ENCODE results near the gene SMIM33. TPM values are rescaled to one million over a fixed set of nuclear protein-coding genes. Genes with fewer than 3 reads are reported as not detected.
"Not testable (repeated sequence)": the region's sequence is repeated elsewhere in the genome, so short reads cannot be mapped to it uniquely, and the experiment has no call there.

The SMIM33 gene
- total and polyA plus RNA-seq, 10 of the 15 experiments (the other 5 are each of a cell fraction or from before 2014, with no cell fraction given) = 0.03 to 0.25 (median 0.07) TPM; not detected in 4

DNA sequence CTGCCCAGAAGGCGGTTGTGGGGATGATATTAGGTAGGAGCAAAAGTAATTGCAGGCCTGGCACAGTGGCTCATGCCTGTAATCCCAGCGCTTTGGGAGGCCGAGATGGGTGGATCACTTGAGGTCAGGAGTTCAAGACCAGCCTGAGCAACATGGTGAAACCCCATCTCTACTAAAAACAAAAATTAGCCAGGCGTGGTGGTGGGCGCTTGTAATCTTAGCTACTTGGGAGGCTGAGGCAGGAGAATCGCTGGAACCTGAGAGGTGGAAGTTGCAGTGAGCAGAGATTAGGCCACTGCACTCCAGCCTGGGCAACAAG is 12.0 kb downstream of the SMIM33 start:
- Histone ChIP-seq H2AFZ (ENCODE audit: control insufficient read depth, low read depth, low read length) (peak overlapping the region; percentile 83), H3K27ac (ENCODE audit: control insufficient read depth, insufficient read depth) (peak overlapping the region; percentile 91), H3K9ac (ENCODE audit: control insufficient read depth, insufficient read depth, low read length) (peak overlapping the region; percentile 81), H3K4me3 (peak overlapping the region; percentile 59), H3K4me1 (ENCODE audit: control insufficient read depth, insufficient read depth, low read length) (peaks cover 27% of the 10 kb centered on the region), H3K4me2 (ENCODE audit: control insufficient read depth, insufficient read depth) (peak overlapping the region; percentile 94)
- ChIA-PET RAD21 (ENCODE audit: unreplicated experiment) (interaction anchor here (1.0 to 3.0 kb wide), 12 partner anchors 11 to 232 kb away, joined by 3 to 32 read pairs (median 7); partner anchors contain the start of gene DNAJC18), POLR2A (interaction anchor here (1.1 to 2.0 kb wide), 7 partner anchors 14 to 216 kb away, joined by 3 to 10 read pairs (median 4); partner anchors contain the start of genes DNAJC18 and ECSCR), SMC1A (ENCODE audit: uncharacterized antibody, unreplicated experiment) (interaction anchor here (0.7 to 3.1 kb wide), 17 partner anchors 9 to 215 kb away, joined by 3 to 25 read pairs (median 5); partner anchors contain the start of genes DNAJC18 and SMIM33), CTCF (interaction anchor here (0.8 to 4.5 kb wide), 13 partner anchors 10 to 96 kb away, joined by 3 to 32 read pairs (median 5); partner anchors contain the start of gene DNAJC18)
- TF ChIP-seq MLLT1 (IDR thresholded peaks at IDR 0.05) = 0 out of 2 replicates have a peak, but pooled peaks have one; percentile 4
- in situ Hi-C loops (cut with MboI); BruUV-seq (replicated peaks); H3K79me2 ChIP-seq (ENCODE audit: control insufficient read depth, insufficient read depth, low read length); H4K20me1 ChIP-seq (ENCODE audit: control insufficient read depth, insufficient read depth); H3K9me3 ChIP-seq (replicated peaks; ENCODE audit: control insufficient read depth, insufficient read depth, low read length); H3K27me3 ChIP-seq (replicated peaks in 1 of 2; ENCODE audit: control insufficient read depth in 2 of 2, insufficient read depth in 2 of 2, low read length in 1 of 2); DNase-seq (ENCODE audit: low read depth, low spot score); FAIRE-seq; H3K36me3 ChIP-seq (ENCODE audit: control insufficient read depth in 2 of 2, insufficient read depth in 2 of 2, low read length in 1 of 2); ATAC-seq: not testable (repeated sequence)
- intact Hi-C loops (cut with micrococcal nuclease; ENCODE audit: unreplicated experiment) = loop anchor here (1.0 kb wide), 1 partner anchor 25 kb away; no protein-coding TSS in a partner anchor
- WGBS (ENCODE audit: insufficient coverage, insufficient replicate concordance, low lambda C conversion rate, missing lambda C conversion rate) = 68% methylated on average over 6 of the region's 6 CpGs

DNA sequence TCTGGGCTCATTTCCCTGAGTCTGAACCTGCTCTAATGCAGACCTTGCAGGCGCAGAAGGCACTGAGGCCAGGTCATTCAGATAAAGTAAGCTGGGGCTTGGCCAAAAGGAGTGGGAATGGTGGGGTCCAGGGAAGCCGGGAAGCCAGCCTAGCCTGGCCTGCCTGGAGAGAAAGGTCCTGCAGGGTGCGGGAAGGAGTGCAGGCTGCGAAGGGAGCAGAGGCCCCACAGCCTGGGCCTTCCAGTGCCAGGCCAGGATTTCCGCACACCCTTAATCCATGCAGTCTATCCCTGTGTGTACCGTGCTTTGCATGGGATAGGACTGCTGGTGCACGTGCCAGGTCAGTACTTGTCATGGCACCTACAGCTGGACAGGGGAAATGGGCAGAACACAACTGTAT is 15.4 kb downstream of the SMIM33 start:
- ATAC-seq = no peak
- H3K79me2 ChIP-seq (ENCODE audit: control insufficient read depth, insufficient read depth, low read length) = peaks cover 7% of the 10 kb centered on the region
- no peak for FAIRE-seq
- intact Hi-C loops (cut with micrococcal nuclease; ENCODE audit: unreplicated experiment) (no loop called here), in situ Hi-C loops (cut with MboI) (no loop called here)
- H3K27me3 ChIP-seq (replicated peaks in 1 of 2; ENCODE audit: control insufficient read depth in 2 of 2, insufficient read depth in 2 of 2, low read length in 1 of 2) = no peaks in the 10 kb centered on the region
- no peaks in the 10 kb centered on the region for H3K9me3 ChIP-seq (replicated peaks; ENCODE audit: control insufficient read depth, insufficient read depth, low read length)
- H3K36me3 ChIP-seq (ENCODE audit: control insufficient read depth in 2 of 2, insufficient read depth in 2 of 2, low read length in 1 of 2) = no peaks in the 10 kb centered on the region
- no peak overlapping the region for H3K9ac ChIP-seq (ENCODE audit: control insufficient read depth, insufficient read depth, low read length)
- peaks cover 28% of the 10 kb centered on the region for H3K4me1 ChIP-seq (ENCODE audit: control insufficient read depth, insufficient read depth, low read length)
- no TSS peak for BruUV-seq (replicated peaks)
- ChIA-PET POLR2A (interaction anchor here (0.8 kb wide), 1 partner anchor 79 kb away, joined by 3 read pairs; no protein-coding TSS in a partner anchor), RAD21 (ENCODE audit: unreplicated experiment) (no interaction called here), SMC1A (ENCODE audit: uncharacterized antibody, unreplicated experiment) (interaction anchor here (0.9 to 3.1 kb wide), 3 partner anchors 10 to 61 kb away, joined by 3 to 15 read pairs (median 4); no protein-coding TSS in a partner anchor), CTCF (interaction anchor here (0.6 to 0.8 kb wide), 2 partner anchors 27 to 30 kb away, joined by 3 read pairs; no protein-coding TSS in a partner anchor)
- H2AFZ ChIP-seq (ENCODE audit: control insufficient read depth, low read depth, low read length) = no peak overlapping the region
- no peak for DNase-seq (ENCODE audit: low read depth, low spot score)
- H4K20me1 ChIP-seq (ENCODE audit: control insufficient read depth, insufficient read depth) = no peaks in the 10 kb centered on the region
- no peak overlapping the region for H3K4me3 ChIP-seq
- no peak overlapping the region for H3K4me2 ChIP-seq (ENCODE audit: control insufficient read depth, insufficient read depth)
- no peak overlapping the region for H3K27ac ChIP-seq (ENCODE audit: control insufficient read depth, insufficient read depth)
- WGBS (ENCODE audit: insufficient coverage, insufficient replicate concordance, low lambda C conversion rate, missing lambda C conversion rate) = 70% methylated on average over 7 of the region's 7 CpGs
- TF ChIP-seq RBBP5 (conservative IDR thresholded peaks at IDR 0.05) (no peak), ZNF24 (IDR thresholded peaks at IDR 0.05) (no peak), JUNB (IDR thresholded peaks at IDR 0.05) (no peak), TBL1XR1 (IDR thresholded peaks at IDR 0.05; ENCODE audit: low read depth, low read length) (no peak), BHLHE40 (IDR thresholded peaks at IDR 0.05; ENCODE audit: borderline replicate concordance in 1 of 2, low read depth in 2 of 2, low read length in 1 of 2) (no peak), SPI1 (IDR thresholded peaks at IDR 0.05; ENCODE audit: borderline replicate concordance, insufficient read depth, low read depth, low read length) (no peak), RCOR1 (conservative IDR thresholded peaks at IDR 0.05; ENCODE audit: low read depth, low read length) (no peak), MTA3 (IDR thresholded peaks at IDR 0.05; ENCODE audit: borderline replicate concordance, low read length) (no peak), SRF (IDR thresholded peaks at IDR 0.05; ENCODE audit: low read depth in 2 of 2, low read length in 2 of 2) (no peak), MTA2 (IDR thresholded peaks at IDR 0.05; ENCODE audit: low read depth) (no peak), SMAD5 (IDR thresholded peaks at IDR 0.05; ENCODE audit: low read depth) (no peak), ZSCAN29 (IDR thresholded peaks at IDR 0.05) (no peak), SREBF1 (IDR thresholded peaks at IDR 0.05; ENCODE audit: low read length) (no peak), FOS (IDR thresholded peaks at IDR 0.05; ENCODE audit: borderline replicate concordance, extremely low read depth, insufficient read length) (no peak)
- TF ChIP-seq, protein P1, sequence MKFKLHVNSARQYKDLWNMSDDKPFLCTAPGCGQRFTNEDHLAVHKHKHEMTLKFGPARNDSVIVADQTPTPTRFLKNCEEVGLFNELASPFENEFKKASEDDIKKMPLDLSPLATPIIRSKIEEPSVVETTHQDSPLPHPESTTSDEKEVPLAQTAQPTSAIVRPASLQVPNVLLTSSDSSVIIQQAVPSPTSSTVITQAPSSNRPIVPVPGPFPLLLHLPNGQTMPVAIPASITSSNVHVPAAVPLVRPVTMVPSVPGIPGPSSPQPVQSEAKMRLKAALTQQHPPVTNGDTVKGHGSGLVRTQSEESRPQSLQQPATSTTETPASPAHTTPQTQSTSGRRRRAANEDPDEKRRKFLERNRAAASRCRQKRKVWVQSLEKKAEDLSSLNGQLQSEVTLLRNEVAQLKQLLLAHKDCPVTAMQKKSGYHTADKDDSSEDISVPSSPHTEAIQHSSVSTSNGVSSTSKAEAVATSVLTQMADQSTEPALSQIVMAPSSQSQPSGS (IDR thresholded peaks at IDR 0.05; ENCODE audit: low read length) = no peak

Measured in GM12878 (cell line).